Measurements from ENCODE around the gene FADS2.

DNA sequence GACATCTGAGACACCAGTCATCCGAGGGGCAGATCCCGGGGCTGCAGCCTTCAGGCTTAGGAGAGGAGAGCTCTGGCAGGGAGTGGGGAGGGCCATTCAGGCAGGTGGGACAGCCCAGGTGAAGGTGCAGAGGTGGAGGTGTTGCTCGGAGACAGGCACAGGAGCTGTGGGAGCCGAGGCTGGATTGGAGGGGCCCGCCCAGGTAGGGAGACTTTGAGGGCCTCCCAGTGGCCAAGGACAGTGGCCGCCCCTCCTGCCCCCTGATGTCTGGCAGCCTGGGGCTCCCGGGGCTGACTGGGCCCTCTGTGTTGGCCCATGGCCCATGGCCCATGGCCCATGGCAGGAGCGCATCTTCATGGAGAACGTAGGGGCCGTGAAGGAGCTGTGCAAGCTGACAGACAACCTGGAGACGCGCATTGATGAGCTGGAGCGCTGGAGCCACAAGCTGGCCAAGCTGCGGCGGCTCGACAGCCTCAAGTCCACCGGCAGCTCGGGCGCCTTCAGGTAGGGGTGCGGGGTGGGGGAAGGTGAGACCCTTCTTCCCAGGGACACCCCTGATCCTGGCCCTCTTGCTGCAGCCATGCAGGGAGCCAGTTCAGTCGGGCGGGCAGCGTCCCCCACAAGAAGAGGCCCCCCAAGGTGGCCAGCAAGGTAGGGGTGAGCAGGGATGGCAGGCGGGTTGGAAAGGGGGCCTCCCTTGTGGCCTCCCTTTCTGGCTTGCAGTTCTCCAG lies 49.0 kb upstream of the FADS2 start:
- TF ChIP-seq CTCF (IDR thresholded peaks at IDR 0.05; ENCODE audit: low read length) (no peak), EZH2 (optimal IDR thresholded peaks at IDR 0.05; ENCODE audit: low read depth, low read length) (no peak)
